ENCODE results near the gene DMD. TPM values are rescaled to one million over a fixed set of nuclear protein-coding genes. Genes with fewer than 3 reads are reported as not detected.

The DMD gene
- total RNA-seq, 4 donors from 2014 or later, result 18.7 to 69.5 (median 38.5) TPM

GRCh38 chrX:32443841-32444240 is 767.5 kb downstream of the DMD start:
- TF ChIP-seq POLR2A (IDR thresholded peaks at IDR 0.05), result no peak
- TF ChIP-seq EP300 (IDR thresholded peaks at IDR 0.05), result no peak
- Histone ChIP-seq H3K4me3 (no peak overlapping the region), H3K4me1 (no peaks in the 10 kb centered on the region), H3K36me3 (no peaks in the 10 kb centered on the region), H3K27ac (no peak overlapping the region), H3K9me3 (no peaks in the 10 kb centered on the region), H3K27me3 (no peaks in the 10 kb centered on the region)
- no peak for DNase-seq (ENCODE audit: low spot score in 2 of 2)
- 80% methylated on average over 2 of the region's 2 CpGs for WGBS

DNA sequence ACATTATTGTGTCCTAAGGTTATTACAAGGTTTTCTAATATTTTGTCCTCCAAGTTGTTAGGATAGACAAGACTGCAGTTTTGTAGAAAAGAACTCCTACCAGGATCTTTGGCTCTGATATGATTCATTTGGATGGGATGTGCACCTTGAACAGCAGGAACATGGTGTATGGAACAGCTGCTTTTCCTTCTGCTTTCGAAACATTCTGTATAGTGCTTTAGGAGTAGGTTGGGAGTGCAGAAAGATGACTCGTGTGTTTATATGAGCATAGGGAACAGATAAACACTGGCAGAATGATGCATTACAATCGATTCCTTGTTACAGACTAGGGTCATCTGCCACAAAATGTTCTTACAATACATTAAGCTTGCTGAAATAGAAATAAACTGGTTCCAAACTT is 790.1 kb downstream of the DMD start:
- Histone ChIP-seq H3K4me1 (no peaks in the 10 kb centered on the region), H3K36me3 (no peaks in the 10 kb centered on the region), H3K4me3 (no peak overlapping the region), H3K27me3 (no peaks in the 10 kb centered on the region), H3K27ac (no peak overlapping the region), H3K9me3 (no peaks in the 10 kb centered on the region)
- TF ChIP-seq EP300 (IDR thresholded peaks at IDR 0.05) (no peak), CTCF (IDR thresholded peaks at IDR 0.05) (no peak), POLR2A (IDR thresholded peaks at IDR 0.05) (no peak), POLR2AphosphoS5 (IDR thresholded peaks at IDR 0.05) (no peak)
- no peak for DNase-seq (ENCODE audit: low spot score in 2 of 2)
- WGBS, result 66% methylated on average over 3 of the region's 3 CpGs

GRCh38 chrX:32408389-32408788 is 803.0 kb downstream of the DMD start:
- Histone ChIP-seq H3K36me3 (no peaks in the 10 kb centered on the region), H3K4me3 (no peak overlapping the region), H3K27me3 (no peaks in the 10 kb centered on the region), H3K27ac (no peak overlapping the region), H3K4me1 (no peaks in the 10 kb centered on the region), H3K9me3 (no peaks in the 10 kb centered on the region)
- WGBS, result 39% methylated on average over 4 of the region's 4 CpGs
- no peak for TF ChIP-seq EP300 (IDR thresholded peaks at IDR 0.05)
- no peak for TF ChIP-seq POLR2A (IDR thresholded peaks at IDR 0.05)
- TF ChIP-seq POLR2AphosphoS5 (IDR thresholded peaks at IDR 0.05), result no peak
- no peak for TF ChIP-seq CTCF (IDR thresholded peaks at IDR 0.05)
- no peak for DNase-seq (ENCODE audit: low spot score in 2 of 2)

GRCh38 chrX:32397562-32398216 is 813.7 kb downstream of the DMD start:
- no peak overlapping the region for H3K4me3 ChIP-seq
- no peaks in the 10 kb centered on the region for H3K4me1 ChIP-seq
- no peak overlapping the region for H3K27ac ChIP-seq
- TF ChIP-seq POLR2AphosphoS5 (IDR thresholded peaks at IDR 0.05) (no peak), POLR2A (IDR thresholded peaks at IDR 0.05) (no peak), EP300 (IDR thresholded peaks at IDR 0.05) (no peak), CTCF (IDR thresholded peaks at IDR 0.05) (no peak)
- DNase-seq (ENCODE audit: low spot score in 2 of 2), result no peak
- no peaks in the 10 kb centered on the region for H3K36me3 ChIP-seq
- H3K9me3 ChIP-seq, result no peaks in the 10 kb centered on the region
- H3K27me3 ChIP-seq, result no peaks in the 10 kb centered on the region
- WGBS, result 51% methylated on average over 4 of the region's 4 CpGs

DNA sequence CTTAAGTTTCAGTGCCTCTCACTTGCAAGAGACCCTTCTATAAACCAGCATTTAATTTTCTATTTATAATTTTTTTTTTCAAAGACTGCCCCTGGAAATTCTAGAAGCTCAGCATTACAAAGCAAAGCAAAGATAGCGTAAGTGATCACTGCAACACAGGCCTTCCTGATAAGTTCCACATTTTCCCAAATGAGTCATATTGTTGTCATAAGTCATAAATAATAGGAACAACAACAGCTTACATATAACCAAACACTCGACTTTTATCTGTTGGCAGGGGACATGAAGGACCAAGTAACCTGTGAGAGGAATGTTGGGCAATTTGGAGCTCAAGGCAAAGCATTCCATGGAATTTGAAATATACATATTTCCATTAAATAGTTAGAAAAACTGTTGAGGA is 815.5 kb downstream of the DMD start:
- H3K4me3 ChIP-seq, result no peak overlapping the region
- DNase-seq (ENCODE audit: low spot score in 2 of 2), result no peak
- no peaks in the 10 kb centered on the region for H3K36me3 ChIP-seq
- TF ChIP-seq EP300 (IDR thresholded peaks at IDR 0.05), result no peak
- no peak for TF ChIP-seq POLR2AphosphoS5 (IDR thresholded peaks at IDR 0.05)
- TF ChIP-seq POLR2A (IDR thresholded peaks at IDR 0.05), result no peak
- no peak for TF ChIP-seq CTCF (IDR thresholded peaks at IDR 0.05)
- no peaks in the 10 kb centered on the region for H3K4me1 ChIP-seq
- 55% methylated on average over 2 of the region's 2 CpGs for WGBS
- H3K27ac ChIP-seq, result no peak overlapping the region
- no peaks in the 10 kb centered on the region for H3K27me3 ChIP-seq
- H3K9me3 ChIP-seq, result no peaks in the 10 kb centered on the region

- Histone ChIP-seq H3K27me3 (no peaks in the 10 kb centered on the region), H3K4me3 (no peak overlapping the region), H3K27ac (no peak overlapping the region), H3K36me3 (no peaks in the 10 kb centered on the region), H3K4me1 (no peaks in the 10 kb centered on the region), H3K9me3 (no peaks in the 10 kb centered on the region)
- WGBS, result 74% methylated on average over 4 of the region's 4 CpGs
- TF ChIP-seq POLR2A (IDR thresholded peaks at IDR 0.05), result no peak
- no peak for TF ChIP-seq EP300 (IDR thresholded peaks at IDR 0.05)
- TF ChIP-seq POLR2AphosphoS5 (IDR thresholded peaks at IDR 0.05), result no peak
- no peak for TF ChIP-seq CTCF (IDR thresholded peaks at IDR 0.05)
- DNase-seq (ENCODE audit: low spot score in 2 of 2), result no peak
These were observed 818.7 kb downstream of the DMD start for GRCh38 chrX:32392655-32393054.
